ENCODE data around the gene PEX26. TPM values are rescaled to one million over a fixed set of nuclear protein-coding genes. Genes with fewer than 3 reads are reported as not detected.
A peak's percentile ranks its signal among the peaks of the same experiment; 100 is the strongest.

Gene PEX26
- total and polyA plus RNA-seq, 9 donors: 13.0 to 33.4 (median 23.5) TPM

GRCh38 chr22:18108187-18108586, 30.4 kb downstream of the PEX26 start:
- H3K36me3 ChIP-seq: no peaks in the 10 kb centered on the region
- H3K27me3 ChIP-seq: no peaks in the 10 kb centered on the region
- H3K4me1 ChIP-seq (ENCODE audit: insufficient read depth): peaks cover 14% of the 10 kb centered on the region
- 92 to 94% (median 93%) methylated on average over 3 of the region's 3 CpGs for WGBS, 3 donors
- intact Hi-C loops (cut with DNase I): no loop called here
- DNase-seq: no peak
- H3K4me3 ChIP-seq: no peak overlapping the region
- no peak overlapping the region for H3K27ac ChIP-seq
- no peaks in the 10 kb centered on the region for H3K9me3 ChIP-seq
- TF ChIP-seq POLR2A (IDR thresholded peaks at IDR 0.05) (no peak), EP300 (IDR thresholded peaks at IDR 0.05) (no peak)

- peaks cover 14% of the 10 kb centered on the region for H3K4me1 ChIP-seq (ENCODE audit: insufficient read depth)
- no peaks in the 10 kb centered on the region for H3K9me3 ChIP-seq
- H3K36me3 ChIP-seq: no peaks in the 10 kb centered on the region
- no peak overlapping the region for H3K4me3 ChIP-seq
- intact Hi-C loops (cut with DNase I): no loop called here
- WGBS, 3 donors: 57 to 61% (median 59%) methylated on average over 14 of the region's 14 CpGs
- TF ChIP-seq CTCF (IDR thresholded peaks at IDR 0.05): no peak
- no peak for TF ChIP-seq EP300 (IDR thresholded peaks at IDR 0.05)
- TF ChIP-seq POLR2A (IDR thresholded peaks at IDR 0.05): no peak
- H3K27me3 ChIP-seq: no peaks in the 10 kb centered on the region
- DNase-seq: no peak
- no peak overlapping the region for H3K27ac ChIP-seq
Observed at GRCh38 chr22:18109410-18110193, 31.8 kb downstream of the PEX26 start.

- Histone ChIP-seq H3K4me1 (ENCODE audit: insufficient read depth) (peaks cover 14% of the 10 kb centered on the region), H3K27me3 (no peaks in the 10 kb centered on the region), H3K36me3 (no peaks in the 10 kb centered on the region), H3K4me3 (peak within 1 kb of the TSS; percentile 45), H3K27ac (no peak within 1 kb of the TSS), H3K9me3 (no peaks in the 10 kb centered on the region)
- TF ChIP-seq POLR2A (IDR thresholded peaks at IDR 0.05): no peak
- no peak for TF ChIP-seq EP300 (IDR thresholded peaks at IDR 0.05)
- no peak for TF ChIP-seq CTCF (IDR thresholded peaks at IDR 0.05)
- WGBS, 3 donors: 1 to 3% (median 1%) methylated on average over 60 to 72 of the region's 72 CpGs
- DNase-seq: peak; percentile 48 to 70 (median 53)
- intact Hi-C loops (cut with DNase I): no loop called here
Observed at GRCh38 chr22:18110194-18110953, 32.6 kb downstream of the PEX26 start, which contains the start of gene TUBA8. Gene TUBA8 (plus strand): TSS chr22:18110809. CDS start chr22:18110866, 57 bp downstream.

GRCh38 chr22:18110954-18111758, 33.4 kb downstream of the PEX26 start:
- DNase-seq: no peak
- no peak for TF ChIP-seq POLR2A (IDR thresholded peaks at IDR 0.05)
- TF ChIP-seq EP300 (IDR thresholded peaks at IDR 0.05): no peak
- no peak for TF ChIP-seq CTCF (IDR thresholded peaks at IDR 0.05)

More at GRCh38 chr22:18110954-18111758, 33.4 kb downstream of the PEX26 start:
- H3K4me1 ChIP-seq (ENCODE audit: insufficient read depth): peaks cover 14% of the 10 kb centered on the region
- H3K36me3 ChIP-seq: no peaks in the 10 kb centered on the region
- no peaks in the 10 kb centered on the region for H3K27me3 ChIP-seq
- WGBS, 3 donors: 30 to 39% (median 31%) methylated on average over 39 of the region's 39 CpGs
- H3K9me3 ChIP-seq: no peaks in the 10 kb centered on the region
- intact Hi-C loops (cut with DNase I): no loop called here
- peak overlapping the region; percentile 45 for H3K4me3 ChIP-seq
- H3K27ac ChIP-seq: no peak overlapping the region

All from ovary (tissue), 9 donors.